Neural progenitor cell (in vitro differentiated cells): ENCODE data around the gene EPB41L4B. TPM values are rescaled to one million over a fixed set of nuclear protein-coding genes. Genes with fewer than 3 reads are reported as not detected.

Source experiments
- DNase-seq: peaks from one replicate; pipeline ENCODE4 v3.0.0-alpha.2; 2016; ENCODE audit warnings: low spot score
- H2AFZ ChIP-seq: fragments of 200-600 bp; sonication (generic); replicated peaks from 2 replicates; pipeline ENCODE4 v1.6.1; 2016; ENCODE audit warnings: antibody characterized with exemption
- H3F3A ChIP-seq: fragments of 200-600 bp; sonication (generic); 2 replicates; pipeline ENCODE4 v1.6.1; 2016; ENCODE audit warnings: antibody characterized with exemption, low read depth
- H3K27ac ChIP-seq: fragments of 200-600 bp; sonication (generic); 2 replicates; pipeline ENCODE4 v1.5.1; 2016; ENCODE audit warnings: mild to moderate bottlenecking
- H3K27me3 ChIP-seq: fragments of 200-600 bp; sonication (generic); 2 replicates; pipeline ENCODE4 v1.6.1; 2016; ENCODE audit warnings: mild to moderate bottlenecking, moderate library complexity
- H3K36me3 ChIP-seq: fragments of 200-600 bp; sonication (generic); 2 replicates; pipeline ENCODE4 v1.5.1; 2016
- H3K4me1 ChIP-seq: fragments of 200-600 bp; sonication (generic); 2 replicates; pipeline ENCODE4 v1.6.1; 2016; ENCODE audit warnings: mixed run types
- H3K4me2 ChIP-seq: fragments of 200-600 bp; sonication (generic); 2 replicates; pipeline ENCODE4 v1.6.1; 2016
- H3K4me3 ChIP-seq: fragments of 200-600 bp; sonication (generic); 2 replicates; pipeline ENCODE4 v1.5.1; 2016
- H3K79me2 ChIP-seq: fragments of 200-600 bp; sonication (generic); 2 replicates; pipeline ENCODE4 v1.6.1; 2016; ENCODE audit warnings: low read depth
- H3K9ac ChIP-seq: fragments of 200-600 bp; sonication (generic); 2 replicates; pipeline ENCODE4 v1.6.1; 2016
- H3K9me3 ChIP-seq: fragments of 200-600 bp; sonication (generic); 2 replicates; pipeline ENCODE4 v1.5.1; 2016; ENCODE audit warnings: low read depth
- H4K20me1 ChIP-seq: fragments of 200-600 bp; sonication (generic); 2 replicates; pipeline ENCODE4 v1.6.1; 2016; ENCODE audit warnings: low read depth
- H3K27ac Mint-ChIP-seq: 3 replicates; pipeline ENCODE4 v1.8.0; 2021; ENCODE audit warnings: mixed read lengths
- H3K27me3 Mint-ChIP-seq: 2 replicates; pipeline ENCODE4 v1.8.0; 2022; ENCODE audit warnings: low read depth, mild to moderate bottlenecking, inconsistent platforms, moderate library complexity, mixed read lengths; ENCODE audit not compliant: insufficient read depth
- H3K36me3 Mint-ChIP-seq: 3 replicates; pipeline ENCODE4 v1.8.0; 2021; ENCODE audit warnings: mixed read lengths
- H3K4me1 Mint-ChIP-seq: 3 replicates; pipeline ENCODE4 v1.8.0; 2021; ENCODE audit warnings: mixed read lengths
- H3K4me3 Mint-ChIP-seq: 3 replicates; pipeline ENCODE4 v1.8.0; 2021; ENCODE audit warnings: mild to moderate bottlenecking, moderate library complexity, mixed read lengths
- H3K9me3 Mint-ChIP-seq: 3 replicates; pipeline ENCODE4 v1.8.0; 2020; ENCODE audit warnings: mixed read lengths
- CTCF ChIP-seq: fragments of 200-600 bp; sonication (generic); IDR thresholded peaks from 2 replicates; pipeline ENCODE4 v1.5.1; 2017; ENCODE audit warnings: antibody characterized with exemption, mild to moderate bottlenecking
- EZH2 ChIP-seq: fragments of 200-600 bp; sonication (generic); IDR thresholded peaks from 2 replicates; pipeline ENCODE4 v1.6.1; 2017; ENCODE audit warnings: antibody characterized with exemption, mild to moderate bottlenecking, moderate library complexity
- EZH2phosphoT487 ChIP-seq: fragments of 200-600 bp; sonication (generic); IDR thresholded peaks from 2 replicates; pipeline ENCODE4 v1.6.1; 2017; ENCODE audit warnings: antibody characterized with exemption
- total RNA-seq: library from RNA; depleted of rRNA; stranded (reverse); fragments of >200 nt; gene quantifications from 2 replicates; pipeline ENCODE4 v1.2.3, GENCODE V29; 2015; ENCODE audit warnings: low replicate concordance

Gene EPB41L4B
- total RNA-seq, 1 donor from 2014 or later: 6.2 TPM

GRCh38 chr9:109269081-109269480 is 51.8 kb downstream of the EPB41L4B start:
- Histone ChIP-seq H3K4me3 (no peak overlapping the region), H3K27ac (no peak overlapping the region), H2AFZ (no peak overlapping the region), H3K9ac (no peak overlapping the region), H3K4me1 (no peaks in the 10 kb centered on the region), H3K36me3 (no peaks in the 10 kb centered on the region), H3K4me2 (no peak overlapping the region), H3K79me2 (no peaks in the 10 kb centered on the region), H4K20me1 (no peaks in the 10 kb centered on the region), H3F3A (no peaks in the 10 kb centered on the region), H3K27me3 (no peaks in the 10 kb centered on the region), H3K9me3 (no peaks in the 10 kb centered on the region)
- Mint-ChIP-seq H3K36me3 (no peaks in the 10 kb centered on the region), H3K9me3 (peaks cover 7% of the 10 kb centered on the region), H3K4me1 (peaks cover 10% of the 10 kb centered on the region), H3K4me3 (no peak overlapping the region), H3K27ac (no peak overlapping the region), H3K27me3 (peaks cover 2% of the 10 kb centered on the region)
- no peak for DNase-seq
- TF ChIP-seq CTCF (no peak), EZH2phosphoT487 (no peak), EZH2 (no peak)

GRCh38 chr9:109267555-109267954 is 53.3 kb downstream of the EPB41L4B start:
- no peak overlapping the region for H3K27ac Mint-ChIP-seq
- Histone ChIP-seq H3K9ac (no peak overlapping the region), H4K20me1 (no peaks in the 10 kb centered on the region), H3K27me3 (no peaks in the 10 kb centered on the region), H3K4me3 (no peak overlapping the region), H3K27ac (no peak overlapping the region), H3K9me3 (no peaks in the 10 kb centered on the region), H3K4me1 (no peaks in the 10 kb centered on the region), H3K79me2 (no peaks in the 10 kb centered on the region), H3K4me2 (no peak overlapping the region), H3F3A (no peaks in the 10 kb centered on the region), H3K36me3 (no peaks in the 10 kb centered on the region), H2AFZ (no peak overlapping the region)
- H3K9me3 Mint-ChIP-seq: peaks cover 7% of the 10 kb centered on the region
- H3K4me1 Mint-ChIP-seq: peaks cover 10% of the 10 kb centered on the region
- no peak for DNase-seq
- no peaks in the 10 kb centered on the region for H3K36me3 Mint-ChIP-seq
- H3K4me3 Mint-ChIP-seq: no peak overlapping the region
- TF ChIP-seq CTCF: no peak
- TF ChIP-seq EZH2: no peak
- TF ChIP-seq EZH2phosphoT487: no peak
- no peaks in the 10 kb centered on the region for H3K27me3 Mint-ChIP-seq

- Histone ChIP-seq H3K4me2 (no peak overlapping the region), H3K9me3 (no peaks in the 10 kb centered on the region), H3K4me3 (no peak overlapping the region), H3K27ac (no peak overlapping the region), H3K79me2 (no peaks in the 10 kb centered on the region), H3F3A (no peaks in the 10 kb centered on the region), H2AFZ (no peak overlapping the region), H3K9ac (no peak overlapping the region), H3K36me3 (no peaks in the 10 kb centered on the region), H4K20me1 (no peaks in the 10 kb centered on the region), H3K4me1 (no peaks in the 10 kb centered on the region), H3K27me3 (no peaks in the 10 kb centered on the region)
- Mint-ChIP-seq H3K27ac (no peak overlapping the region), H3K4me1 (peaks cover 10% of the 10 kb centered on the region), H3K36me3 (no peaks in the 10 kb centered on the region), H3K4me3 (no peak overlapping the region), H3K27me3 (no peaks in the 10 kb centered on the region), H3K9me3 (peaks cover 7% of the 10 kb centered on the region)
- TF ChIP-seq EZH2phosphoT487 (no peak), EZH2 (no peak), CTCF (no peak)
- DNase-seq: no peak
Observed at GRCh38 chr9:109264877-109265587, 55.8 kb downstream of the EPB41L4B start.
